GM19324 (cell line): Measurements from ENCODE around the gene KRT84.
"Not testable (repeated sequence)": the region's sequence is repeated elsewhere in the genome, so short reads cannot be mapped to it uniquely, and the experiment has no call there.

ENCODE experiments used
- ATAC-seq: cut with Tn5 transposase; IDR thresholded peaks from one replicate; pipeline ENCODE4 v1.9.1; 2021; ENCODE audit warnings: mild to moderate bottlenecking, moderate library complexity; ENCODE audit not compliant: unreplicated experiment, low FRiP score

Gene KRT84

GRCh38 chr12:52413202-52413601 lies 27.8 kb upstream of the KRT84 start:
- ATAC-seq: no peak

- ATAC-seq: no peak
These were observed 26.4 kb upstream of the KRT84 start for GRCh38 chr12:52411815-52412214.

- not testable (repeated sequence) for ATAC-seq
These were observed 25.3 kb upstream of the KRT84 start for GRCh38 chr12:52410589-52411248.

- ATAC-seq: no peak
These were observed 22.5 kb upstream of the KRT84 start for GRCh38 chr12:52407918-52408317.

GRCh38 chr12:52405922-52406385 lies 20.5 kb upstream of the KRT84 start, which contains the start of gene KRT82:
KRT82 (minus strand) TSS chr12:52406335; CDS start chr12:52406277, 58 bp downstream.
- ATAC-seq: no peak

- ATAC-seq: no peak
These were observed 19.5 kb upstream of the KRT84 start for GRCh38 chr12:52404951-52405350.

GRCh38 chr12:52403561-52403960 lies 18.1 kb upstream of the KRT84 start:
- no peak for ATAC-seq

- ATAC-seq: no peak
These were observed 17.6 kb upstream of the KRT84 start for GRCh38 chr12:52402873-52403540.

GRCh38 chr12:52402377-52402776 lies 16.9 kb upstream of the KRT84 start:
- ATAC-seq: no peak

GRCh38 chr12:52401926-52402325 lies 16.5 kb upstream of the KRT84 start:
- no peak for ATAC-seq

- ATAC-seq: no peak
These were observed 16.1 kb upstream of the KRT84 start for GRCh38 chr12:52401526-52401925.

GRCh38 chr12:52400906-52401305 lies 15.5 kb upstream of the KRT84 start:
- ATAC-seq: no peak

- ATAC-seq: no peak
These were observed 14.3 kb upstream of the KRT84 start for GRCh38 chr12:52399756-52400155.

- no peak for ATAC-seq
These were observed 12.7 kb upstream of the KRT84 start for GRCh38 chr12:52398176-52398575.

GRCh38 chr12:52396656-52397055 lies 11.2 kb upstream of the KRT84 start:
- no peak for ATAC-seq

GRCh38 chr12:52395761-52396434 lies 10.4 kb upstream of the KRT84 start:
- ATAC-seq: no peak

- no peak for ATAC-seq
These were observed 9.5 kb upstream of the KRT84 start for GRCh38 chr12:52394836-52395405.

- ATAC-seq: no peak
These were observed 7.1 kb upstream of the KRT84 start for GRCh38 chr12:52392465-52393007.

- ATAC-seq: no peak
These were observed 6.2 kb upstream of the KRT84 start for GRCh38 chr12:52391618-52392002.

GRCh38 chr12:52390739-52391617 lies 5.5 kb upstream of the KRT84 start:
- ATAC-seq: no peak
